SK-N-SH treated with all-trans-retinoic acid at 6 μM for 48 hours (cell line): ENCODE data around the gene LRRC75A.
A peak's percentile ranks its signal among the peaks of the same experiment; 100 is the strongest.

ENCODE experiments used
- ATAC-seq: fragments of 200-7000 bp; cut with Tn5 transposase; 3 replicates; pipeline ENCODE4 v1.9.1; 2020; ENCODE audit warnings: mild to moderate bottlenecking, moderate library complexity
- ARNTL ChIP-seq: fragments of 450-650 bp; formaldehyde crosslinking; IDR thresholded peaks from 2 replicates; pipeline ENCODE4 v1.5.0; 2020; ENCODE audit warnings: low read depth, mild to moderate bottlenecking, moderate library complexity, borderline replicate concordance
- CSDC2 ChIP-seq: fragments of 250-450 bp; sonication (Bioruptor Pico); IDR thresholded peaks from 2 replicates; pipeline ENCODE4 v1.5.0; 2020; ENCODE audit warnings: mild to moderate bottlenecking, moderate library complexity
- ESRRG ChIP-seq: fragments of 250-450 bp; sonication (Bioruptor Pico); IDR thresholded peaks from 2 replicates; pipeline ENCODE4 v1.6.1; 2021; ENCODE audit warnings: mild to moderate bottlenecking
- GLIS3 ChIP-seq: fragments of 250-450 bp; sonication (Bioruptor Pico); IDR thresholded peaks from 2 replicates; pipeline ENCODE4 v1.5.0; 2020; ENCODE audit warnings: mild to moderate bottlenecking, moderate library complexity
- ISL1 ChIP-seq: fragments of 250-450 bp; sonication (Bioruptor Pico); IDR thresholded peaks from 2 replicates; pipeline ENCODE4 v2.1.2; 2022; ENCODE audit warnings: mild to moderate bottlenecking, moderate library complexity
- OSR1 ChIP-seq: fragments of 250-450 bp; sonication (Bioruptor Pico); IDR thresholded peaks from 2 replicates; pipeline ENCODE4 v1.8.0; 2022; ENCODE audit warnings: moderate library complexity, mild to moderate bottlenecking, inconsistent platforms
- PPARA ChIP-seq: fragments of 250-450 bp; sonication (Bioruptor Pico); IDR thresholded peaks from 2 replicates; pipeline ENCODE4 v1.5.0; 2020; ENCODE audit warnings: mild to moderate bottlenecking, borderline replicate concordance
- SNAI2 ChIP-seq: fragments of 250-450 bp; sonication (Bioruptor Pico); IDR thresholded peaks from 2 replicates; pipeline ENCODE4 v1.5.0; 2020; ENCODE audit warnings: mild to moderate bottlenecking, moderate library complexity
- TCF4 ChIP-seq: fragments of 250-450 bp; sonication (Bioruptor Pico); IDR thresholded peaks from 2 replicates; pipeline ENCODE4 v1.8.0; 2021; ENCODE audit warnings: mild to moderate bottlenecking, moderate library complexity, borderline replicate concordance
- TOX ChIP-seq: fragments of 250-450 bp; sonication (Bioruptor Pico); IDR thresholded peaks from 2 replicates; pipeline ENCODE4 v1.8.0; 2021; ENCODE audit warnings: mild to moderate bottlenecking, moderate library complexity, borderline replicate concordance
- ZC3H10 ChIP-seq: fragments of 250-450 bp; sonication (Bioruptor Pico); IDR thresholded peaks from 2 replicates; pipeline ENCODE4 v1.5.1; 2021; ENCODE audit warnings: mild to moderate bottlenecking, moderate library complexity
- ZFP30 ChIP-seq: fragments of 450-650 bp; formaldehyde crosslinking; IDR thresholded peaks from 2 replicates; pipeline ENCODE4 v1.5.0; 2022; ENCODE audit warnings: mild to moderate bottlenecking, moderate library complexity
- ZNF565 ChIP-seq: fragments of 450-650 bp; formaldehyde crosslinking; conservative IDR thresholded peaks from 2 replicates; pipeline ENCODE4 v1.5.0; 2020; ENCODE audit warnings: low read depth, mild to moderate bottlenecking, moderate library complexity
- ZNF70 ChIP-seq: fragments of 450-650 bp; formaldehyde crosslinking; IDR thresholded peaks from 2 replicates; pipeline ENCODE4 v1.5.0; 2020; ENCODE audit warnings: mild to moderate bottlenecking, moderate library complexity
- ZNF8 ChIP-seq: fragments of 450-650 bp; formaldehyde crosslinking; IDR thresholded peaks from 2 replicates; pipeline ENCODE4 v1.5.0; 2020; ENCODE audit warnings: mild to moderate bottlenecking, moderate library complexity
- TF ChIP-seq, protein P1 (sequence below): fragments of 250-450 bp; sonication (Bioruptor Pico); IDR thresholded peaks from 2 replicates; pipeline ENCODE4 v1.5.0; 2020; ENCODE audit warnings: mild to moderate bottlenecking, moderate library complexity
- TF ChIP-seq, protein P2 (sequence below): fragments of 250-450 bp; sonication (Bioruptor Pico); IDR thresholded peaks from 2 replicates; pipeline ENCODE4 v1.5.1; 2020; ENCODE audit warnings: low read depth, mild to moderate bottlenecking, moderate library complexity
- TF ChIP-seq, protein P3 (sequence below): fragments of 250-450 bp; sonication (Bioruptor Pico); IDR thresholded peaks from 2 replicates; pipeline ENCODE4 v1.8.0; 2020; ENCODE audit warnings: mild to moderate bottlenecking, moderate library complexity, borderline replicate concordance
- TF ChIP-seq, protein P4 (sequence below): fragments of 250-450 bp; sonication (Bioruptor Pico); IDR thresholded peaks from 2 replicates; pipeline ENCODE4 v1.5.1; 2021; ENCODE audit warnings: mild to moderate bottlenecking, moderate library complexity

The LRRC75A gene

DNA sequence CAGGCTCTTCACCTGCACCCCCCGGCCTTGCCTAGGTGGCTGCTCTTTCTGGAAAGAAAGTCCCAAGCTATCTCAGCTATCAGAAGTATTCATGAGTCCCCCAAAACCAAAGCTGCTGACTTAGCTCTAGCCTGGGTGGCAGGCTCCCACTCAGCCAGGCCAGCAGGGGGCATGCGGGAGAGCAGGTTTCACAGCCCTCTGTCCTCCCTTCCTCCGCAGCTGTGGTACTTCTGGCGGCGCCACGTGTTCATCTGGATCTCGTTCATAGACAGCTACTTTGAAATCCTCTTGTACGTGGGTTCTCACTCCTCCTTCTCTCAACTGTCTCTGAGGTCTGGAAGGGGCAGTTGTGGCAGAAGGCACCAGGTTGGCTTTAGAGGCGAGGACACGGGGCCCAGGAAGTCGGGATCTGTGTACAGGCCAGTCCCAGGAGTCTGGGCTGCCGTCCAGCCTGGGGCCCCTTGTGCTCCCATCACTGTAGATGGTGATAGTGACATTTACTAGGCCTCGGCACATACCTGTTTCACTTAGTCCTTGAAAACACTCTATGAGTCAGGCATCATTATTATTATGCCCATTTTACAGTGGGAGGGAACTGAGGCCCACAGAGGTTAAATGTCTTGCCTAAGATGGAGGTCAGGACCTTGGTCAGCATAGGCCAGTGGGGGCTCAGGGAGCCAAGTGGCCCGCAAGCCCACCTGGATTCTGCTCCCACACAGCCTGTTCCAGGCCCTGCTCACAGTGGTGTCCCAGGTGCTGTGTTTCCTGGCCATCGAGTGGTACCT lies 63.7 kb downstream of the LRRC75A start:
- no peak for TF ChIP-seq SNAI2 (CRISPR knock-in tag)
- no peak for TF ChIP-seq TOX (CRISPR knock-in tag)
- no peak for TF ChIP-seq TCF4 (CRISPR knock-in tag)
- TF ChIP-seq, protein P1, sequence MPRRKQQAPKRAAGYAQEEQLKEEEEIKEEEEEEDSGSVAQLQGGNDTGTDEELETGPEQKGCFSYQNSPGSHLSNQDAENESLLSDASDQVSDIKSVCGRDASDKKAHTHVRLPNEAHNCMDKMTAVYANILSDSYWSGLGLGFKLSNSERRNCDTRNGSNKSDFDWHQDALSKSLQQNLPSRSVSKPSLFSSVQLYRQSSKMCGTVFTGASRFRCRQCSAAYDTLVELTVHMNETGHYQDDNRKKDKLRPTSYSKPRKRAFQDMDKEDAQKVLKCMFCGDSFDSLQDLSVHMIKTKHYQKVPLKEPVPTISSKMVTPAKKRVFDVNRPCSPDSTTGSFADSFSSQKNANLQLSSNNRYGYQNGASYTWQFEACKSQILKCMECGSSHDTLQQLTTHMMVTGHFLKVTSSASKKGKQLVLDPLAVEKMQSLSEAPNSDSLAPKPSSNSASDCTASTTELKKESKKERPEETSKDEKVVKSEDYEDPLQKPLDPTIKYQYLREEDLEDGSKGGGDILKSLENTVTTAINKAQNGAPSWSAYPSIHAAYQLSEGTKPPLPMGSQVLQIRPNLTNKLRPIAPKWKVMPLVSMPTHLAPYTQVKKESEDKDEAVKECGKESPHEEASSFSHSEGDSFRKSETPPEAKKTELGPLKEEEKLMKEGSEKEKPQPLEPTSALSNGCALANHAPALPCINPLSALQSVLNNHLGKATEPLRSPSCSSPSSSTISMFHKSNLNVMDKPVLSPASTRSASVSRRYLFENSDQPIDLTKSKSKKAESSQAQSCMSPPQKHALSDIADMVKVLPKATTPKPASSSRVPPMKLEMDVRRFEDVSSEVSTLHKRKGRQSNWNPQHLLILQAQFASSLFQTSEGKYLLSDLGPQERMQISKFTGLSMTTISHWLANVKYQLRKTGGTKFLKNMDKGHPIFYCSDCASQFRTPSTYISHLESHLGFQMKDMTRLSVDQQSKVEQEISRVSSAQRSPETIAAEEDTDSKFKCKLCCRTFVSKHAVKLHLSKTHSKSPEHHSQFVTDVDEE (CRISPR knock-in tag) = no peak
- TF ChIP-seq, protein P2, sequence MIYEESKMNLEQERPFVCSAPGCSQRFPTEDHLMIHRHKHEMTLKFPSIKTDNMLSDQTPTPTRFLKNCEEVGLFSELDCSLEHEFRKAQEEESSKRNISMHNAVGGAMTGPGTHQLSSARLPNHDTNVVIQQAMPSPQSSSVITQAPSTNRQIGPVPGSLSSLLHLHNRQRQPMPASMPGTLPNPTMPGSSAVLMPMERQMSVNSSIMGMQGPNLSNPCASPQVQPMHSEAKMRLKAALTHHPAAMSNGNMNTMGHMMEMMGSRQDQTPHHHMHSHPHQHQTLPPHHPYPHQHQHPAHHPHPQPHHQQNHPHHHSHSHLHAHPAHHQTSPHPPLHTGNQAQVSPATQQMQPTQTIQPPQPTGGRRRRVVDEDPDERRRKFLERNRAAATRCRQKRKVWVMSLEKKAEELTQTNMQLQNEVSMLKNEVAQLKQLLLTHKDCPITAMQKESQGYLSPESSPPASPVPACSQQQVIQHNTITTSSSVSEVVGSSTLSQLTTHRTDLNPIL (CRISPR knock-in tag) = no peak
- TF ChIP-seq, all 23 proteins: peak for 0
- ATAC-seq = peak; percentile 93

DNA sequence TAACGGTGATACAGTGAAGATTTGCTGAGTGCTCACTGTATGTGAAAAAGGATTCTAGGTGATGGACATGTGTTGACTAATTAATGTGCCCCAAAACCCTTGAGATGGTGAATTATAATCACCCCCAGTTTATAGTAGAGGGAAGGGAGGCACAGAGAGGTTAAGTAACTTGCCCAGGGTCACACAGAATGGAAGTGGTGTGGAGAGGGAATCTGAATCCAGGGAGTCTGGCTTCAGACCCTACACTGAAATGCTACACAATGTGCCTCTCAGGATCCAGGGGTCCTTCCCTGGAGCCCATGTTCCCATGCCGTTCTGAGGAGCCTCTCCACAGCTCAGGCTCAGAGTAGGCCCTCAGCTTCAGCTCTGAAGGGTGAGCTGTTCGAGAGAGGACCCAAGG lies 65.0 kb downstream of the LRRC75A start:
- ATAC-seq = no peak

DNA sequence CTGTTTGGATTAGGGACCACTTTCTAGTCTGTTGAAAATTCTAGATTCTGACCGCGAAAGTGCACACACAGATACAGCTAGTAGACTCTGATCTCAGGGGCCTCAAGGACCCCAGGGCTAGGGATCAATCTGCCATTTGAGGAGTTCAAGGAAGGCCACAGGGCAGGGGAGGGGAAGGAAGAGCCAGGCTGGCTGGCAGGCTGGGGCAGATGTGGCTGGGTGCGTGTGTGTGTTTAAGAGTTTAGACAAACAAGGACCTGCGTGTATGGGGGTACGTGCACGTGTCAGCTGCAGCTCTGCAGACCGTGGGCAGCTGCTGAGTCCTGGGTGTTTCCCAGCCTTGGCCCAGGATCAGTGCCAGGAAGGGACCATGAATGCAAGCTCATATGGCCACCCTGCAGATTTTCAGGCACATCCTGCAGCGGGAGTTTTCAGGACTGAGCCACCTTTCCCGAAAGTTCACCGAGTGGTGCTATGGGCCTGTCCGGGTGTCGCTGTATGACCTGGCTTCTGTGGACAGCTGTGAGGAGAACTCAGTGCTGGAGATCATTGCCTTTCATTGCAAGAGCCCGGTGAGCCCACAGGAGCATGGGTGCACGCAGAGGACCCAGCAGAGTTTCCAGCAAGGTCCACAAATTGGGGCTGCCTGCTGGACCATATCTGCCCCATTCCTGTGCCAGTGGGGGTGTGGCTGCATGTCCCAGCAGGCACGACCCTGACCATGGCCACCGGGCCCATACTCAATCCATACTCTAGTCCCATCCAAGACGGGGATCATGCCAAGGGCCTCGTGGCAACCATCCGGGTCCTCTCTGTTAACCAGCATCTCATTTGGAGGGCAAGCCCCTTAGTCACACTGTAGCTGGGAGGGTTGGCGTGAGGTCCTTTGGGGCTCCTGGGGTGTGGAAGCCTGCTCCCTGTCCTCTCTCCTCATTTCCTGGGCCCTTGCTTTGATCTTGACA lies 66.0 kb downstream of the LRRC75A start:
- TF ChIP-seq TCF4 (CRISPR knock-in tag) = no peak
- no peak for TF ChIP-seq PPARA (CRISPR knock-in tag)
- no peak for TF ChIP-seq ARNTL (CRISPR knock-in tag)
- no peak for TF ChIP-seq ESRRG (CRISPR knock-in tag)
- TF ChIP-seq, all 23 proteins: peak for 0
- ATAC-seq = no peak

More for the DNA sequence above, 65.0 kb downstream of the LRRC75A start:
- TF ChIP-seq ISL1 (CRISPR knock-in tag) (no peak), OSR1 (CRISPR knock-in tag) (no peak), TCF4 (CRISPR knock-in tag) (no peak), ZNF565 (no peak), GLIS3 (CRISPR knock-in tag) (no peak), ZNF8 (CRISPR knock-in tag) (no peak), ZFP30 (CRISPR knock-in tag) (no peak), ZC3H10 (no peak), CSDC2 (CRISPR knock-in tag) (no peak), SNAI2 (CRISPR knock-in tag) (no peak), ZNF70 (no peak)
- TF ChIP-seq, protein P1 (CRISPR knock-in tag) = no peak
- TF ChIP-seq, protein P3, sequence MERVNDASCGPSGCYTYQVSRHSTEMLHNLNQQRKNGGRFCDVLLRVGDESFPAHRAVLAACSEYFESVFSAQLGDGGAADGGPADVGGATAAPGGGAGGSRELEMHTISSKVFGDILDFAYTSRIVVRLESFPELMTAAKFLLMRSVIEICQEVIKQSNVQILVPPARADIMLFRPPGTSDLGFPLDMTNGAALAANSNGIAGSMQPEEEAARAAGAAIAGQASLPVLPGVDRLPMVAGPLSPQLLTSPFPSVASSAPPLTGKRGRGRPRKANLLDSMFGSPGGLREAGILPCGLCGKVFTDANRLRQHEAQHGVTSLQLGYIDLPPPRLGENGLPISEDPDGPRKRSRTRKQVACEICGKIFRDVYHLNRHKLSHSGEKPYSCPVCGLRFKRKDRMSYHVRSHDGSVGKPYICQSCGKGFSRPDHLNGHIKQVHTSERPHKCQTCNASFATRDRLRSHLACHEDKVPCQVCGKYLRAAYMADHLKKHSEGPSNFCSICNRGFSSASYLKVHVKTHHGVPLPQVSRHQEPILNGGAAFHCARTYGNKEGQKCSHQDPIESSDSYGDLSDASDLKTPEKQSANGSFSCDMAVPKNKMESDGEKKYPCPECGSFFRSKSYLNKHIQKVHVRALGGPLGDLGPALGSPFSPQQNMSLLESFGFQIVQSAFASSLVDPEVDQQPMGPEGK (CRISPR knock-in tag) = no peak
- TF ChIP-seq, protein P4, sequence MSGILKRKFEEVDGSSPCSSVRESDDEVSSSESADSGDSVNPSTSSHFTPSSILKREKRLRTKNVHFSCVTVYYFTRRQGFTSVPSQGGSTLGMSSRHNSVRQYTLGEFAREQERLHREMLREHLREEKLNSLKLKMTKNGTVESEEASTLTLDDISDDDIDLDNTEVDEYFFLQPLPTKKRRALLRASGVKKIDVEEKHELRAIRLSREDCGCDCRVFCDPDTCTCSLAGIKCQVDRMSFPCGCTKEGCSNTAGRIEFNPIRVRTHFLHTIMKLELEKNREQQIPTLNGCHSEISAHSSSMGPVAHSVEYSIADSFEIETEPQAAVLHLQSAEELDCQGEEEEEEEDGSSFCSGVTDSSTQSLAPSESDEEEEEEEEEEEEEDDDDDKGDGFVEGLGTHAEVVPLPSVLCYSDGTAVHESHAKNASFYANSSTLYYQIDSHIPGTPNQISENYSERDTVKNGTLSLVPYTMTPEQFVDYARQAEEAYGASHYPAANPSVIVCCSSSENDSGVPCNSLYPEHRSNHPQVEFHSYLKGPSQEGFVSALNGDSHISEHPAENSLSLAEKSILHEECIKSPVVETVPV (CRISPR knock-in tag) = no peak
